Ishikawa (cell line): ENCODE measurements around the gene LRRC3B.

ENCODE experiments used
- CEBPB ChIP-seq: IDR thresholded peaks from 2 replicates; pipeline ENCODE4 v1.6.1; 2012
- CREB1 ChIP-seq: IDR thresholded peaks from 2 replicates; pipeline ENCODE4 v1.6.1; 2012; ENCODE audit warnings: low read depth
- EGR1 ChIP-seq: IDR thresholded peaks from 2 replicates; pipeline ENCODE4 v1.6.1; 2012
- EP300 ChIP-seq: IDR thresholded peaks from 2 replicates; pipeline ENCODE4 v1.6.1; 2012; ENCODE audit warnings: borderline replicate concordance
- FOXM1 ChIP-seq: IDR thresholded peaks from 2 replicates; pipeline ENCODE4 v1.6.1; 2012; ENCODE audit warnings: low read depth, borderline replicate concordance
- MAX ChIP-seq: IDR thresholded peaks from 2 replicates; pipeline ENCODE4 v1.6.1; 2012
- NFIC ChIP-seq: IDR thresholded peaks from 2 replicates; pipeline ENCODE4 v1.6.1; 2012
- RAD21 ChIP-seq: IDR thresholded peaks from 2 replicates; pipeline ENCODE4 v1.6.1; 2012; ENCODE audit warnings: low read depth
- REST ChIP-seq: IDR thresholded peaks from 2 replicates; pipeline ENCODE4 v1.6.1; 2012; ENCODE audit warnings: low read depth, mild to moderate bottlenecking
- TAF1 ChIP-seq: IDR thresholded peaks from 2 replicates; pipeline ENCODE4 v1.6.1; 2012; ENCODE audit warnings: low read depth, mild to moderate bottlenecking
- TCF12 ChIP-seq: IDR thresholded peaks from 2 replicates; pipeline ENCODE4 v1.6.1; 2012; ENCODE audit warnings: low read depth
- TEAD4 ChIP-seq: IDR thresholded peaks from 2 replicates; pipeline ENCODE4 v1.6.1; 2012
- USF1 ChIP-seq: IDR thresholded peaks from 2 replicates; pipeline ENCODE4 v1.6.1; 2012
- YY1 ChIP-seq: IDR thresholded peaks from 2 replicates; pipeline ENCODE4 v1.6.1; 2012; ENCODE audit warnings: low read depth
- ZBTB7A ChIP-seq: IDR thresholded peaks from 2 replicates; pipeline ENCODE4 v1.6.1; 2012; ENCODE audit warnings: low read depth

The LRRC3B gene

GRCh38 chr3:26675336-26675735, 52.8 kb downstream of the LRRC3B start:
- TF ChIP-seq NFIC: no peak
- no peak for TF ChIP-seq EP300
- no peak for TF ChIP-seq FOXM1
- no peak for TF ChIP-seq TCF12
- no peak for TF ChIP-seq REST
- TF ChIP-seq TEAD4: no peak
- TF ChIP-seq CEBPB: no peak
- no peak for TF ChIP-seq MAX
- TF ChIP-seq TAF1: no peak
- TF ChIP-seq YY1: no peak
- TF ChIP-seq RAD21: no peak
- TF ChIP-seq EGR1: no peak
- TF ChIP-seq ZBTB7A: no peak
- no peak for TF ChIP-seq USF1
- TF ChIP-seq CREB1: no peak

- TF ChIP-seq EGR1 (no peak), MAX (no peak), NFIC (no peak), CREB1 (no peak), REST (no peak), CEBPB (no peak), TAF1 (no peak), YY1 (no peak), USF1 (no peak), ZBTB7A (no peak), TEAD4 (no peak)
Measured at GRCh38 chr3:26681632-26682031, 59.1 kb downstream of the LRRC3B start.

GRCh38 chr3:26682406-26682805, 59.8 kb downstream of the LRRC3B start:
- TF ChIP-seq USF1: no peak
- TF ChIP-seq ZBTB7A: no peak
- no peak for TF ChIP-seq TCF12
- no peak for TF ChIP-seq RAD21
- TF ChIP-seq TAF1: no peak
- TF ChIP-seq REST: no peak
- no peak for TF ChIP-seq EGR1
- no peak for TF ChIP-seq CEBPB
- no peak for TF ChIP-seq EP300
- TF ChIP-seq MAX: no peak
- no peak for TF ChIP-seq NFIC
- TF ChIP-seq YY1: no peak
- no peak for TF ChIP-seq CREB1
- TF ChIP-seq FOXM1: no peak
- TF ChIP-seq TEAD4: no peak

GRCh38 chr3:26683902-26684301, 61.3 kb downstream of the LRRC3B start:
- TF ChIP-seq REST (no peak), FOXM1 (no peak)
